Nephron progenitor cell (in vitro differentiated cells): ENCODE data around the gene TGM5.

ENCODE experiments used
- DNase-seq: peaks from one replicate; pipeline ENCODE4 v3.0.0; 2021
- H3K27ac Mint-ChIP-seq: 2 replicates; pipeline ENCODE4 v1.8.0; 2021; ENCODE audit warnings: mild to moderate bottlenecking, moderate library complexity, mixed read lengths
- H3K27me3 Mint-ChIP-seq: 2 replicates; pipeline ENCODE4 v1.8.0; 2021; ENCODE audit warnings: mild to moderate bottlenecking, low read depth, mixed read lengths; ENCODE audit not compliant: poor library complexity
- H3K36me3 Mint-ChIP-seq: 2 replicates; pipeline ENCODE4 v1.8.0; 2021; ENCODE audit warnings: low read depth, mixed read lengths
- H3K4me1 Mint-ChIP-seq: 2 replicates; pipeline ENCODE4 v1.8.0; 2021; ENCODE audit warnings: mixed read lengths
- H3K4me3 Mint-ChIP-seq: 2 replicates; pipeline ENCODE4 v1.8.0; 2021; ENCODE audit warnings: mild to moderate bottlenecking, moderate library complexity, mixed read lengths
- H3K9me3 Mint-ChIP-seq: 2 replicates; pipeline ENCODE4 v1.8.0; 2021; ENCODE audit warnings: mild to moderate bottlenecking, moderate library complexity, mixed read lengths
- CTCF ChIP-seq: fragments of 200-600 bp; sonication (generic); IDR thresholded peaks from 2 replicates; pipeline ENCODE4 v1.5.0; 2021; ENCODE audit warnings: antibody characterized with exemption

TGM5 gene

DNA sequence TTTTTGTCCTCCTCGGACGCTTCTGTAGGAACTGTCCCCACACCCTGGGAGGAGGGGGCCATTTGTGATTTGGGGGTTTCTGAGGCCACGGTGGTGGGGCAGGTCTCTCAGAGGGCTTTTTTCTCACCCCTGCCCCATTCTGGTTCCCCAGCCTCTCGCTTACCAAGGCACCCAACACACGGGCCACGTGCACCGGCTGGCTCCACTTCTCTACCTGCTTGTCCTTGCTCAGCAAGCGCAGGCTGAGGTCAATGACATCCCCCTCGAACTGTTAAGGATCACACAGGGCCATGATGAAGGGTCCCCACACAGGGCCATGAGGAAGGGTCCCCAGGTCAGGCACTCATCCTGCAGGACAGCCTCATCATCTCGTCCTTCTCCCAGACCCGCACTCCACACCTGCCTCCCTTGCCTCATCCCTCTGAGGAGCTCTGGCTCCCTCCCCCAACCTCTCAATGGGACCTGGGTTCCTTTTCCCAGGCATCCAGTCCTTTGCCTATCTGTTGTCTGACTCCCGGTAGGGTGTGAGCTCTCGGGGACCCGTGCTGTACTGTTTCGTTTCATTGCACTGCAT, 56.5 kb downstream of the TGM5 start:
- Mint-ChIP-seq H3K27ac (no peak overlapping the region), H3K36me3 (no peaks in the 10 kb centered on the region)

DNA sequence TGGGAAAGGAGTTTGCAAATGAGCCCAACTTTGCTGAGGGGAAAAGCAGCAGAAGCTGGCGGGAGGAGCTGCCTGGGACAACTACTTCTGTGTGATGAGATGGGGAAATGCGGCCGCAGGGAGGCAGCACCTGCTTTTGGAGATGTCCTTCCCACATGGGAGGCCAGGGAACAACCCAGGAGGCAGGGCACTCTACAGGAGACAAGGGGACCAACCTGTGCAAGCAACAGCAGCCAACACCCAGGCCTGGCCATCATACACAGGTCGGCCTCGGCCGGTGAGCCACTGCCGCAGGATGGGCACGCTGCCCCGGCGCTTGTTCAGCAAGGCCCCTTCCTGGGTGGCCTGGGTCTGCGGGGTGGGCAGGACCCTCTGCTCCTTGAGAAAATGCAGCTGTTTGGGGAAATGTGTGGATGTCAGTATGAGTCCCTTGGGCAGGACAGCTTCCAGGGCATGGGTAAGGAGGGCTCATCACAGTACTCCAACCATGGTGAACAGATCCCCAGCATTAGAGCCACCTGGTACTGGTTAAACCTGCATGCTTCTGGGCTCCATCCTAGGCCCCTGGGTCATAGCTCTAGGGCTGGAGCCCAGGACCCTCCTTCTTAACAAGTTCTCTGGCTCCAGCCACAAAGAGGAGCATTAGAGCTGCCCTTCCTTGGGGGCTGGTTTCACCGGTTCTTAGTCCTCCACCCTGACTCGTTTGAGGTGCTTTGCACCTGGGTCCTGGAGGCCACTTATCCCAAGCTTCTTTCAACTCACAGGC, 57.5 kb downstream of the TGM5 start:
- peaks cover 9% of the 10 kb centered on the region for H3K4me1 Mint-ChIP-seq
- H3K27me3 Mint-ChIP-seq, result peaks cover 47% of the 10 kb centered on the region
- H3K27ac Mint-ChIP-seq, result no peak overlapping the region
- peak; percentile 13 for TF ChIP-seq CTCF
- no peaks in the 10 kb centered on the region for H3K9me3 Mint-ChIP-seq
- DNase-seq, result peak; percentile 25
- H3K36me3 Mint-ChIP-seq, result no peaks in the 10 kb centered on the region
- no peak overlapping the region for H3K4me3 Mint-ChIP-seq

More for the DNA sequence above, 56.5 kb downstream of the TGM5 start:
- DNase-seq, result no peak
- Mint-ChIP-seq H3K27me3 (peaks cover 52% of the 10 kb centered on the region), H3K9me3 (no peaks in the 10 kb centered on the region), H3K4me1 (peaks cover 7% of the 10 kb centered on the region), H3K4me3 (no peak overlapping the region)
- no peak for TF ChIP-seq CTCF

DNA sequence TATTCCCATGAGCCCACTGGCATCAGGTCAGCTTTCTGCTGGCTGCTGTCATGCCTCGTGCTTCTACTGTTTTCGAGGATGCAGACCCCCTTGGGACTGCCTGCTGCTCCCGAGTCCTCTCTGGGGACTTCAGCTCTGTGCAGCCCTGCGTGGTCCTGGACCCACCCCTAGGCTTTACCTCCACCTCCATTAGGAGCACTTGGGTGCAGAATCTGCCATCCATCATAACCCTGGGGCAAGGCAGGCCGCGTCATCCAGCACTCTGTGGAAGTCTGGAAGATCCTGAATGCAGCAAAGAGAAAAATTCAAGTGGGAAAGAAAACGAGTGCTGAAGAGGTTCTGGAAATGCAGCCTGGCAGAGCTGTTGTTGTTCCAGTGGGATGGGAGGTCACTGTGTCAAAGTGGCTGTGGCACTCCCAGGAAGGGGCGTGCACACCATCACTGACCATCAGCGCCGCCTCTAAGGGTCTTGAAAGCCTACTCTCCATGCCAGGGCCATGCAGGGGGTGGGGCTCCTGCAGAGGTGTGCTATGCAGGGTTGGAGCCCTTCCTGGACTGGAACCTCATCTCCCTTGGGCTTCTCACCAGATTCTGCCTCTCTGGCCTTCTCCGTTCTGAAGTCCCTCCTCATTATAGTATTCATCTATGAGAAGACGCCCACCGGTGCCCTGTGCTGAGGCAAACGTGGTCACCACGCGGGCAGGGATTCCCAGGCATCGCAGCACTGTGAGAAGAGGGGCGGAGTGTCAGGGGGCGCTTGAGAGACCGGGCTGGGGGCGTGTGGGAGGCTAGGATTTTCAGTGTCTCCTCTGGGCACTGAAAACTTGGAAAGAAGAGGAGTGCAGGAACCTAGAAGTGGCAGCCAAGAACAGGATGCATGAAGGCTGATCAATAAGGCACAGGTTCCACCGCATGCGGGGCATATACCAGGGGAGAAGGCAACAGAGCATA, 58.4 kb downstream of the TGM5 start:
- Mint-ChIP-seq H3K4me3 (no peak overlapping the region), H3K27ac (no peak overlapping the region), H3K9me3 (no peaks in the 10 kb centered on the region), H3K36me3 (no peaks in the 10 kb centered on the region), H3K27me3 (peaks cover 45% of the 10 kb centered on the region), H3K4me1 (peaks cover 7% of the 10 kb centered on the region)
- no peak for DNase-seq
- no peak for TF ChIP-seq CTCF

- H3K9me3 Mint-ChIP-seq, result no peaks in the 10 kb centered on the region
- H3K27ac Mint-ChIP-seq, result no peak overlapping the region
- H3K4me1 Mint-ChIP-seq, result peaks cover 7% of the 10 kb centered on the region
- peaks cover 50% of the 10 kb centered on the region for H3K27me3 Mint-ChIP-seq
- no peak for TF ChIP-seq CTCF
- H3K4me3 Mint-ChIP-seq, result no peak overlapping the region
- no peaks in the 10 kb centered on the region for H3K36me3 Mint-ChIP-seq
- DNase-seq, result no peak
These were observed 59.7 kb downstream of the TGM5 start for GRCh38 chr15:43207024-43207423.

DNA sequence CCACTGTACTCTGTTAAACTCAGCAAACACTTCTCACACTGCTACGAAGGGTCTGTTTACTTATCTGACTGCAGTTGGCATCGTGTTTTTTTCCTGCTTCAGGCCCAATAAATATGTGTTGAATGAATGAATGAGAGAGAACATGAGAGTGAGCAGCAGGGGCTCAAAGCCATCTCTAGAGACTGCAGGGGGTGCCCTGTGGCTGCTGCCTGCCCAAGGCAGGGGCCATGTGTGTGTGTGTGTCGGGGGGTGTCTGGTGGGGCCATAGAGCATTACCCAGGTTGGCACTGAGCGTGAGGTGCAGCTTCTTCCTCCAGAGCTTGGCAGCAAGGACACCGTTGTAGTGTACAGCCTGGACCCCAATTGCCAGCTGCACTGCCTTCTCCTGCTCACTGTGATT, 60.7 kb downstream of the TGM5 start:
- Mint-ChIP-seq H3K27me3 (peaks cover 50% of the 10 kb centered on the region), H3K36me3 (no peaks in the 10 kb centered on the region), H3K4me3 (no peak overlapping the region), H3K9me3 (no peaks in the 10 kb centered on the region), H3K4me1 (peaks cover 7% of the 10 kb centered on the region), H3K27ac (no peak overlapping the region)
- TF ChIP-seq CTCF, result no peak
- no peak for DNase-seq
